Activated CD4-positive, alpha-beta memory T cell treated with anti-CD3 and anti-CD28 coated beads for 36 hours (primary cell): ENCODE results near the gene RPTOR. TPM values are rescaled to one million over a fixed set of nuclear protein-coding genes. Genes with fewer than 3 reads are reported as not detected.

Experiments
- CTCF ChIA-PET: fragments of 350-600 bp; sonication (Branson Sonifier 250); formaldehyde crosslinking; loops from one replicate; lab custom pipeline; 2021; ENCODE audit warnings: antibody characterized with exemption, inconsistent platforms; lab: Charles Lee
- POLR2A ChIA-PET: fragments of 350-600 bp; sonication (Branson Sonifier 250); formaldehyde crosslinking; loops from one replicate; lab custom pipeline; 2021; ENCODE audit warnings: antibody characterized with exemption; lab: Charles Lee
- DNase-seq: peaks from one replicate; pipeline ENCODE4 v3.0.0-alpha.2; 2020
- H3K27ac Mint-ChIP-seq: one replicate; pipeline ENCODE4 v1.8.0; 2021; ENCODE audit warnings: mixed read lengths
- H3K27me3 Mint-ChIP-seq: one replicate; pipeline ENCODE4 v1.8.0; 2021; ENCODE audit warnings: mixed read lengths
- H3K36me3 Mint-ChIP-seq: one replicate; pipeline ENCODE4 v1.8.0; 2021; ENCODE audit warnings: mixed read lengths
- H3K4me1 Mint-ChIP-seq: one replicate; pipeline ENCODE4 v1.8.0; 2021; ENCODE audit warnings: low read depth, mixed read lengths
- H3K4me3 Mint-ChIP-seq: one replicate; pipeline ENCODE4 v1.8.0; 2021; ENCODE audit warnings: mild to moderate bottlenecking, mixed read lengths
- H3K9me3 Mint-ChIP-seq: one replicate; pipeline ENCODE4 v1.8.0; 2021; ENCODE audit warnings: mixed read lengths
- intact Hi-C: fragments of 100-400 bp; cut with micrococcal nuclease; formaldehyde crosslinking; loops from one replicate; pipeline ENCODE4 v1.15.1; 2023
- total RNA-seq, 2 experiments: library from RNA; stranded (reverse); gene quantifications; one replicate each; pipeline ENCODE4 v1.2.3, GENCODE V29; 2021

Gene RPTOR
- total RNA-seq, 2 experiments from 2014 or later = 41.5 to 47.9 TPM

- Mint-ChIP-seq H3K36me3 (peaks cover 15% of the 10 kb centered on the region), H3K4me1 (peaks cover 77% of the 10 kb centered on the region), H3K27ac (peak overlapping the region; percentile 87), H3K9me3 (no peaks in the 10 kb centered on the region), H3K27me3 (no peaks in the 10 kb centered on the region), H3K4me3 (peak overlapping the region; percentile 69)
- ChIA-PET POLR2A (interaction anchor here (0.8 to 0.9 kb wide), 4 partner anchors 11 to 75 kb away, joined by 3 to 4 read pairs (median 3); no protein-coding TSS in a partner anchor), CTCF (interaction anchor here (1.0 to 1.6 kb wide), 4 partner anchors 33 to 118 kb away, joined by 3 read pairs; no protein-coding TSS in a partner anchor)
- DNase-seq = no peak
- intact Hi-C loops = loop anchor here (2.0 kb wide), 1 partner anchor 15 kb away; no protein-coding TSS in a partner anchor
These were observed 237.2 kb downstream of the RPTOR start for GRCh38 chr17:80781807-80782277.

GRCh38 chr17:80782536-80783427, 238.1 kb downstream of the RPTOR start:
- Mint-ChIP-seq H3K9me3 (no peaks in the 10 kb centered on the region), H3K27me3 (no peaks in the 10 kb centered on the region), H3K27ac (peak overlapping the region; percentile 88), H3K4me1 (peaks cover 87% of the 10 kb centered on the region), H3K4me3 (peak overlapping the region; percentile 58), H3K36me3 (peaks cover 12% of the 10 kb centered on the region)
- ChIA-PET POLR2A (no interaction called here), CTCF (interaction anchor here (1.6 kb wide), 1 partner anchor 48 kb away, joined by 3 read pairs; no protein-coding TSS in a partner anchor)
- DNase-seq = peak; percentile 58
- intact Hi-C loops = loop anchor here (2.0 kb wide), 1 partner anchor 14 kb away; no protein-coding TSS in a partner anchor

- DNase-seq = no peak
- intact Hi-C loops = loop anchor here (2.0 kb wide), 1 partner anchor 13 kb away; no protein-coding TSS in a partner anchor
- Mint-ChIP-seq H3K9me3 (no peaks in the 10 kb centered on the region), H3K4me3 (no peak overlapping the region), H3K27ac (peak overlapping the region; percentile 88), H3K4me1 (peaks cover 87% of the 10 kb centered on the region), H3K27me3 (no peaks in the 10 kb centered on the region), H3K36me3 (peaks cover 15% of the 10 kb centered on the region)
- ChIA-PET CTCF (interaction anchor here (1.6 kb wide), 1 partner anchor 47 kb away, joined by 3 read pairs; no protein-coding TSS in a partner anchor), POLR2A (interaction anchor here (0.8 kb wide), 1 partner anchor 178 kb away, joined by 3 read pairs; no protein-coding TSS in a partner anchor)
These were observed 238.8 kb downstream of the RPTOR start for GRCh38 chr17:80783486-80783885.

- Mint-ChIP-seq H3K27ac (no peak overlapping the region), H3K9me3 (no peaks in the 10 kb centered on the region), H3K4me3 (no peak overlapping the region), H3K27me3 (no peaks in the 10 kb centered on the region), H3K36me3 (peaks cover 16% of the 10 kb centered on the region), H3K4me1 (peaks cover 86% of the 10 kb centered on the region)
- intact Hi-C loops = loop anchor here (2.0 kb wide), 1 partner anchor 13 kb away; no protein-coding TSS in a partner anchor
- CTCF ChIA-PET = no interaction called here
- DNase-seq = no peak
- POLR2A ChIA-PET = interaction anchor here (0.8 kb wide), 1 partner anchor 178 kb away, joined by 3 read pairs; no protein-coding TSS in a partner anchor
These were observed 239.3 kb downstream of the RPTOR start for GRCh38 chr17:80783971-80784370.

- H3K4me3 Mint-ChIP-seq = peak overlapping the region; percentile 14
- POLR2A ChIA-PET = interaction anchor here (1.0 kb wide), 1 partner anchor 23 kb away, joined by 5 read pairs; no protein-coding TSS in a partner anchor
- no peaks in the 10 kb centered on the region for H3K27me3 Mint-ChIP-seq
- peaks cover 16% of the 10 kb centered on the region for H3K36me3 Mint-ChIP-seq
- intact Hi-C loops = no loop called here
- CTCF ChIA-PET = interaction anchor here (0.6 to 1.1 kb wide), 2 partner anchors 27 to 113 kb away, joined by 3 read pairs; no protein-coding TSS in a partner anchor
- peak; percentile 78 for DNase-seq
- no peaks in the 10 kb centered on the region for H3K9me3 Mint-ChIP-seq
- H3K27ac Mint-ChIP-seq = peak overlapping the region; percentile 85
- peaks cover 90% of the 10 kb centered on the region for H3K4me1 Mint-ChIP-seq
These were observed 241.0 kb downstream of the RPTOR start for GRCh38 chr17:80785477-80786178.

DNA sequence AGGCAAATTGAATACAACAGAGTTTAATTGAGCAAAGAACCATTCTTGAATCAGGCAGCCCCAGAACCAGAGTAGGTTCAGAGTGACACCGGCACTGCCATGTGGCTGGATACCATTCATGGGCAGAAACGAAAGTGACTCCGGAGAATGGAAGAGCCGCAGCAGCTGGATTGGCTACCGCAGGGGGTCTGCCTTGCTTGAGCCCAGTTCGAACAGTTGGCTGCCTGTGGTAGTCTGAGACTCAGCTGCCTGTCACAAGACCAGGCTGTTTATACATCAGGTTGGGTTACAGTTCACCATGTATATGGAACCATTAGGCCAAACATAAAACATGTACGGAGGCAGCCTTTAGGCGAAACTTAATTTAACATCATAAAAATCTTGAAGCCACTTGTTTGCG, 241.8 kb downstream of the RPTOR start:
- H3K36me3 Mint-ChIP-seq = peaks cover 16% of the 10 kb centered on the region

DNA sequence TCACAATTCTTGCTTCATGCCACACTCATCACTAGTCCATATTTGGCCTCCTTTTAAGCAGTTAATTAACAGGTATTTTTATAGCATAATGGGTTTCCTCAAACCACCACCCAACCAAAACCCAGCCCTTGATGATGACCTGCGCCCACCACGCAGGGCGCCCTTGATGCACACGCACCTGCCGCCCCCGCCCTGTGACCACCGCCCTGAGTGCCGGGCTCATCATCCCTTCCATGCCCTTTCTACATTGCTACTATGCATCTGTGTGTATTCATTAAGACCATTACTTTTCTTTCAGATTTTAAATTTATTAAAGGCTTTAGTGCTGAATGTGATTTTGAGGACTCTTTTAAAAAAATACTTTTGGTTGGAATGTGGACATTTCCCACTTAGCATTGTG, 242.2 kb downstream of the RPTOR start:
- DNase-seq = peak; percentile 2

More for the DNA sequence above, 241.8 kb downstream of the RPTOR start:
- H3K27ac Mint-ChIP-seq = no peak overlapping the region
- peaks cover 91% of the 10 kb centered on the region for H3K4me1 Mint-ChIP-seq
- POLR2A ChIA-PET = no interaction called here
- peak; percentile 5 for DNase-seq
- CTCF ChIA-PET = no interaction called here
- no peaks in the 10 kb centered on the region for H3K9me3 Mint-ChIP-seq
- intact Hi-C loops = no loop called here
- H3K27me3 Mint-ChIP-seq = no peaks in the 10 kb centered on the region
- H3K4me3 Mint-ChIP-seq = no peak overlapping the region

GRCh38 chr17:80787881-80788280, 243.2 kb downstream of the RPTOR start:
- POLR2A ChIA-PET = interaction anchor here (0.6 kb wide), 1 partner anchor 13 kb away, joined by 3 read pairs; no protein-coding TSS in a partner anchor
- no peaks in the 10 kb centered on the region for H3K9me3 Mint-ChIP-seq
- intact Hi-C loops = no loop called here
- H3K4me3 Mint-ChIP-seq = no peak overlapping the region
- DNase-seq = peak; percentile 2
- H3K4me1 Mint-ChIP-seq = peaks cover 90% of the 10 kb centered on the region
- peaks cover 21% of the 10 kb centered on the region for H3K36me3 Mint-ChIP-seq
- CTCF ChIA-PET = no interaction called here
- H3K27me3 Mint-ChIP-seq = no peaks in the 10 kb centered on the region
- peak overlapping the region; percentile 3 for H3K27ac Mint-ChIP-seq

More for the DNA sequence above, 242.2 kb downstream of the RPTOR start:
- POLR2A ChIA-PET = no interaction called here
- intact Hi-C loops = no loop called here
- CTCF ChIA-PET = no interaction called here
- no peak overlapping the region for H3K4me3 Mint-ChIP-seq
- H3K27ac Mint-ChIP-seq = no peak overlapping the region
- H3K27me3 Mint-ChIP-seq = no peaks in the 10 kb centered on the region
- H3K36me3 Mint-ChIP-seq = peaks cover 16% of the 10 kb centered on the region
- no peaks in the 10 kb centered on the region for H3K9me3 Mint-ChIP-seq
- H3K4me1 Mint-ChIP-seq = peaks cover 91% of the 10 kb centered on the region

- ChIA-PET POLR2A (no interaction called here), CTCF (no interaction called here)
- Mint-ChIP-seq H3K4me3 (peak overlapping the region; percentile 56), H3K9me3 (no peaks in the 10 kb centered on the region), H3K4me1 (peaks cover 89% of the 10 kb centered on the region), H3K27ac (peak overlapping the region; percentile 95), H3K27me3 (no peaks in the 10 kb centered on the region), H3K36me3 (peaks cover 34% of the 10 kb centered on the region)
- intact Hi-C loops = no loop called here
- peak; percentile 48 for DNase-seq
These were observed 244.8 kb downstream of the RPTOR start for GRCh38 chr17:80789356-80789902.

DNA sequence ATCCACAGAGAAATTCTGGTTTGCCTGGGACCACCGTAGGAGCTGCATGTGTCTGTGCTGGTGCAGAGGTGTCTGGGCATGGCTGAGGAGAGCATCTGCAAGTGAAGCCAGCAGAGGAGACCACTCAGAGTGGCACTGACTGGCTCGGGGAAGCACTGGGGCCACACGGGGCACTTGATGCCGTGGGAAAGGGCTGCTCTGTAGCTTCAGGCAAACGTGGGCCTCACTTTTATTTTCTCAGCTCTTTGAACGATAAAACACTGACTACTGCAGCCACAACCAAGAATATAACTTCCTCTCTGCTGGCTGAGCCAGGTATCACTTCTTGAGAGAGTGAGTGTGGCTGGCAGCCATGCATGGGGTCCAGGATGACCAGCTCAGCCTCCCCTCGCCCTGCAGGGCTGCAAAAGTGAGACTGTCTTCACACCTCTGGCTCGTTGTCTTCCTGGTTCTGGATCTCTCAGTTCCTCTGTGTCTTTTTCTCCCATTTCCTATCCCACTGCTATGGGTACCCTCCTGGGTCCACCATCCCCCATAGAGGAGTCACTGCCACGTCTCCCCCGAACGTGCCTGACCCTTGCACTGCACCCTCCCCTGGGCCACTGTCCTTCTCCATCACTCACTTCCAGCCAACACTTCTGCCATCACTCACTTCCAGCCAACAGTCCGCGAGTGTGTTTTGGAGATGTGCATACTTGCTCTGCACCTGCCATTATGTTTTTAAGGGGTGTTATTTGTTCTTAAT, 245.6 kb downstream of the RPTOR start:
- DNase-seq = peak; percentile 47
- H3K36me3 Mint-ChIP-seq = peaks cover 41% of the 10 kb centered on the region
- H3K27ac Mint-ChIP-seq = peak overlapping the region; percentile 95
- intact Hi-C loops = loop anchor here (5.0 kb wide), 1 partner anchor 87 kb away; no protein-coding TSS in a partner anchor
- H3K4me1 Mint-ChIP-seq = peaks cover 90% of the 10 kb centered on the region
- H3K9me3 Mint-ChIP-seq = no peaks in the 10 kb centered on the region
- ChIA-PET POLR2A (interaction anchor here (0.6 to 1.9 kb wide), 6 partner anchors 28 to 220 kb away, joined by 3 to 10 read pairs (median 5); no protein-coding TSS in a partner anchor), CTCF (interaction anchor here (1.3 to 2.8 kb wide), 2 partner anchors 10 to 103 kb away, joined by 3 to 13 read pairs; no protein-coding TSS in a partner anchor)
- H3K4me3 Mint-ChIP-seq = peak overlapping the region; percentile 56
- H3K27me3 Mint-ChIP-seq = no peaks in the 10 kb centered on the region
